GM23248 (cell line): ENCODE results near the gene CEP131.

Experiments used
- EZH2 ChIP-seq: fragments of 200-600 bp; sonication (generic); IDR thresholded peaks from 2 replicates; pipeline ENCODE4 v1.6.1; 2018; ENCODE audit warnings: antibody characterized with exemption, mild to moderate bottlenecking; ENCODE audit not compliant: insufficient read depth, poor library complexity, severe bottlenecking
- EZH2phosphoT487 ChIP-seq: fragments of 200-600 bp; sonication (generic); IDR thresholded peaks from 2 replicates; pipeline ENCODE4 v1.6.1; 2018; ENCODE audit warnings: antibody characterized with exemption, moderate library complexity, mild to moderate bottlenecking, low read depth; ENCODE audit not compliant: insufficient read depth

DNA sequence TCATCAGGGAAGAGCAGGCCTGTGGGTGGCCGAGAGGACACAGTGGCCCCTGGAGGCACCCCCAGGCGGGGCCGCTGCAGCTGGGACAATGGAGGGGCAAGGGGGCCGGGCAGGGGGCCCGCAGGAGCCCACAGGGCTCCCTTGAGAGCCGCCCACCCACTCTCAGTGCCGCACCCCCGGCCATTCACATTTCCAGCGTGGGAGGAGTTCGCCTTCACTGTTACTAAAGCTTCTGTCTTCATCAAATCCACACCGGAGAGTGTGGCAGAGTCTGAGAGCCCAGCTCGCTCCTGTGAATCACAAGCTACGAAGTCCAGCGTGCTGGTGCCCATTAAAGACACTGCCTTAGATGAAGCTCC is 78.4 kb downstream of the CEP131 start:
- TF ChIP-seq EZH2phosphoT487, result no peak
- no peak for TF ChIP-seq EZH2
